ENCODE results near the gene ARFIP1.
"Not testable (repeated sequence)": the region's sequence is repeated elsewhere in the genome, so short reads cannot be mapped to it uniquely, and the experiment has no call there.

ARFIP1 gene

GRCh38 chr4:152815078-152815477 lies 35.3 kb downstream of the ARFIP1 start:
- Histone ChIP-seq H3K27ac (ENCODE audit: low read depth, low read length) (no peak overlapping the region), H2AFZ (ENCODE audit: low read length, unreplicated experiment) (no peak overlapping the region), H3K4me3 (ENCODE audit: low read depth, low read length) (no peak overlapping the region), H3K36me3 (ENCODE audit: insufficient read depth, low read length) (peaks cover 21% of the 10 kb centered on the region), H3K79me2 (ENCODE audit: control insufficient read depth, insufficient read depth, low read length, unreplicated experiment) (peaks cover 4% of the 10 kb centered on the region), H3K27me3 (ENCODE audit: insufficient read depth, low read length) (no peaks in the 10 kb centered on the region), H3K4me1 (ENCODE audit: control insufficient read depth, insufficient read depth, low read length, unreplicated experiment) (no peaks in the 10 kb centered on the region)

- Histone ChIP-seq H3K27me3 (ENCODE audit: insufficient read depth, low read length) (no peaks in the 10 kb centered on the region), H3K4me3 (ENCODE audit: low read depth, low read length) (no peak overlapping the region), H3K4me1 (ENCODE audit: control insufficient read depth, insufficient read depth, low read length, unreplicated experiment) (no peaks in the 10 kb centered on the region), H3K36me3 (ENCODE audit: insufficient read depth, low read length) (peaks cover 18% of the 10 kb centered on the region), H3K79me2 (ENCODE audit: control insufficient read depth, insufficient read depth, low read length, unreplicated experiment) (no peaks in the 10 kb centered on the region), H3K27ac (ENCODE audit: low read depth, low read length) (no peak overlapping the region), H2AFZ (ENCODE audit: low read length, unreplicated experiment) (no peak overlapping the region)
Observed at GRCh38 chr4:152817331-152817730, 37.6 kb downstream of the ARFIP1 start.

DNA sequence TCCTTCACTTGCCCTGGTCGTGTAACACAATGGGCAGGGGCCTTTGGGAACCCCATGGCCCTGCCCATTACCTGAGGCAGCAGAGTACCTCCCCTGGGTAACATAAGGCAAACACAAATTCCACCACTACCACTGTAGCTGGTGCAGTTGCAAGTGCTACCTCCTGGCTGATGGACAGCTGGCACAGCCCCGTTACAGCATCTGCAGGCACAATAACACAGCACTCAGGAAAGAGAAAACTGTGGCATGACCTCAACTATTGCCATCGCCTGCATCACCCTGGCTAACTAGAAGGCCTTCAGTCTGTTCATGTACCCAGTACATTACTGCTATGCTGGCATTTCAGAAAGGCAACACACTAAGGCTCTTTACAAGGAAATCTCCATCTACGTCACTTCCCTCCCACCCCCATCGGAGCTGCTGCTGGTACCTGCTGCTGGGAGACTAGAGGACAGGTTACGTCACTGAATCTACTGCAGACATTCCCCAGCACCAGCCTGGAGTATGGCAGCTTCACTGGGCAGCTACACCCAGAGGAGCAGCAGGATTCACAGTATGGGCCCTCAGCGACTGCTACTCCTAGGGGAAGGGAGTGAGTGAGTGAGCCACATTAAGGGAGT lies 39.4 kb downstream of the ARFIP1 start:
- no peak overlapping the region for H3K27ac ChIP-seq (ENCODE audit: low read depth, low read length)
- peaks cover 11% of the 10 kb centered on the region for H3K36me3 ChIP-seq (ENCODE audit: insufficient read depth, low read length)
- H3K4me3 ChIP-seq (ENCODE audit: low read depth, low read length) = no peak overlapping the region
- H3K4me1 ChIP-seq (ENCODE audit: control insufficient read depth, insufficient read depth, low read length, unreplicated experiment) = no peaks in the 10 kb centered on the region
- no peaks in the 10 kb centered on the region for H3K27me3 ChIP-seq (ENCODE audit: insufficient read depth, low read length)
- no peak overlapping the region for H2AFZ ChIP-seq (ENCODE audit: low read length, unreplicated experiment)
- H3K79me2 ChIP-seq (ENCODE audit: control insufficient read depth, insufficient read depth, low read length, unreplicated experiment) = no peaks in the 10 kb centered on the region

DNA sequence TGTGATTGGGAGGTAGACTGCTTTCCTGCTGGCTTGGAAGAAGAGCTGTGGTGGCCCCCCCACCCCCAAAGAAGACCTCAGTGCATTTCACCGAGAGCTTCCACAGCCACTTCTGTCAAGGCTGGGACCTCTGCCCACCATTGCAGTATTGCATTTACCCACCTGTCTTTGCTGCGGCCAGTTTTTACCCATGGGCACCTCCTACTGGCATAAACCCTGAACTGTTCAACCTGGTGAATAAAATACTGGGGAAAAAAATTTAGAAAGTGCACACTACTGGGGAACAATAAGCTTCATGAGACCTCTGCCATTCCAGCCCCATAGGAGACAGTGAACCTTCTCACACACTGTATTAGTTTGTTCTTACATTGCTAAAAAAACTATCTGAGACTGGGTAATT lies 40.3 kb downstream of the ARFIP1 start:
- Histone ChIP-seq H3K27me3 (ENCODE audit: insufficient read depth, low read length) (no peaks in the 10 kb centered on the region), H3K27ac (ENCODE audit: low read depth, low read length) (no peak overlapping the region), H3K4me1 (ENCODE audit: control insufficient read depth, insufficient read depth, low read length, unreplicated experiment) (no peaks in the 10 kb centered on the region), H3K36me3 (ENCODE audit: insufficient read depth, low read length) (peaks cover 11% of the 10 kb centered on the region), H3K79me2 (ENCODE audit: control insufficient read depth, insufficient read depth, low read length, unreplicated experiment) (no peaks in the 10 kb centered on the region), H2AFZ (ENCODE audit: low read length, unreplicated experiment) (no peak overlapping the region), H3K4me3 (ENCODE audit: low read depth, low read length) (no peak overlapping the region)

GRCh38 chr4:152822323-152822722 lies 42.6 kb downstream of the ARFIP1 start:
- Histone ChIP-seq H3K4me3 (ENCODE audit: low read depth, low read length) (no peak overlapping the region), H3K4me1 (ENCODE audit: control insufficient read depth, insufficient read depth, low read length, unreplicated experiment) (no peaks in the 10 kb centered on the region), H2AFZ (ENCODE audit: low read length, unreplicated experiment) (no peak overlapping the region), H3K27ac (ENCODE audit: low read depth, low read length) (no peak overlapping the region), H3K27me3 (ENCODE audit: insufficient read depth, low read length) (no peaks in the 10 kb centered on the region), H3K36me3 (ENCODE audit: insufficient read depth, low read length) (no peaks in the 10 kb centered on the region; the same call in 1 of the 2 replicates), H3K79me2 (ENCODE audit: control insufficient read depth, insufficient read depth, low read length, unreplicated experiment) (no peaks in the 10 kb centered on the region)

- Histone ChIP-seq H3K27me3 (ENCODE audit: insufficient read depth, low read length) (no peaks in the 10 kb centered on the region), H3K4me3 (ENCODE audit: low read depth, low read length) (no peak overlapping the region), H3K79me2 (ENCODE audit: control insufficient read depth, insufficient read depth, low read length, unreplicated experiment) (no peaks in the 10 kb centered on the region), H3K4me1 (ENCODE audit: control insufficient read depth, insufficient read depth, low read length, unreplicated experiment) (no peaks in the 10 kb centered on the region), H2AFZ (ENCODE audit: low read length, unreplicated experiment) (no peak overlapping the region), H3K36me3 (ENCODE audit: insufficient read depth, low read length) (no peaks in the 10 kb centered on the region; the same call in 1 of the 2 replicates), H3K27ac (ENCODE audit: low read depth, low read length) (no peak overlapping the region)
Observed at GRCh38 chr4:152824561-152824960, 44.8 kb downstream of the ARFIP1 start.

GRCh38 chr4:152825336-152825735 lies 45.6 kb downstream of the ARFIP1 start:
- no peaks in the 10 kb centered on the region for H3K36me3 ChIP-seq (ENCODE audit: insufficient read depth, low read length)
- H3K4me3 ChIP-seq (ENCODE audit: low read depth, low read length) = no peak overlapping the region
- no peaks in the 10 kb centered on the region for H3K4me1 ChIP-seq (ENCODE audit: control insufficient read depth, insufficient read depth, low read length, unreplicated experiment)
- no peak overlapping the region for H3K27ac ChIP-seq (ENCODE audit: low read depth, low read length)
- H3K79me2 ChIP-seq (ENCODE audit: control insufficient read depth, insufficient read depth, low read length, unreplicated experiment) = no peaks in the 10 kb centered on the region
- H2AFZ ChIP-seq (ENCODE audit: low read length, unreplicated experiment) = no peak overlapping the region
- no peaks in the 10 kb centered on the region for H3K27me3 ChIP-seq (ENCODE audit: insufficient read depth, low read length)

DNA sequence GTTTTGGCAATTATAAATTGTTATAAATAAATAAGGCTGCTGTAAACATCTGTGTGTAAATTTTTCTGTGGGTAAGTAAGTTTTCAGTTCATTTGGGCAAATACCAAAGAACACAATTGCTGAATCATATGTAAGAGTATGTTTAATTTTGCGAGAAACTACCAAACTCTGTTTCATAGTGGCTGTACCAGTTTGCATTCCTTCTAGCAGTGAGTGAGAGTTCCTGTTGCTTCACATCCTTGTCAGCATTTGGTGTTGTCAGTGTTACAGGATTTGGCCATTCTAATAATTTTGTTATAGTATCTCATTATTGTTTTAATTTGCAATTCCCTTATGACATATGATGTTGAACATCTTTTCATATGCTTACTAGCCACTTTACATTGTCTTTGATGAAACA lies 48.4 kb downstream of the ARFIP1 start:
- H3K4me1 ChIP-seq (ENCODE audit: control insufficient read depth, insufficient read depth, low read length, unreplicated experiment) = no peaks in the 10 kb centered on the region
- no peak overlapping the region for H3K27ac ChIP-seq (ENCODE audit: low read depth, low read length)
- H2AFZ ChIP-seq (ENCODE audit: low read length, unreplicated experiment) = no peak overlapping the region
- no peak overlapping the region for H3K4me3 ChIP-seq (ENCODE audit: low read depth, low read length)
- H3K27me3 ChIP-seq (ENCODE audit: insufficient read depth, low read length) = no peaks in the 10 kb centered on the region
- no peaks in the 10 kb centered on the region for H3K79me2 ChIP-seq (ENCODE audit: control insufficient read depth, insufficient read depth, low read length, unreplicated experiment)
- H3K36me3 ChIP-seq (ENCODE audit: insufficient read depth, low read length) = peaks cover 3% of the 10 kb centered on the region; the same call in 1 of the 2 replicates

DNA sequence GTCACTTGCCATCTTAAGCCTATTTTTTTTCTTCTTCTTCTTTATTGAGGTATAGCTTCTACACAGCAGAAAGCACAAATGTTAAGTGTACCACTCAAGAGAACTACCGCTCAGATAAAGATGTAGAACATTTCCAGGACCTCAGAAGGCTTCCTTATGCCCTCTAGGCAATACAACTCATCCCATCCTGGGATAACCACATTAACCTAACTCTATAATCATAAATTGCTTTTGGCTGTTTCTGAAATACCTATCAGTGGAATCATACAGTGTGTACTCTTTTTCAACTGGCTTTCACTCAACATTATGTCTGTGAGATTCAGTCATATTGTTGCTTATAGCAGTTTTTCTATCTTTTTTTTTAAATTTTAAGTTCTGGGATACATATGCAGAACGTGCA lies 51.7 kb downstream of the ARFIP1 start:
- Histone ChIP-seq H3K4me1 (ENCODE audit: control insufficient read depth, insufficient read depth, low read length, unreplicated experiment) (no peaks in the 10 kb centered on the region), H3K36me3 (ENCODE audit: insufficient read depth, low read length) (peaks cover 13% of the 10 kb centered on the region; the same call in 1 of the 2 replicates), H3K79me2 (ENCODE audit: control insufficient read depth, insufficient read depth, low read length, unreplicated experiment) (no peaks in the 10 kb centered on the region)

GRCh38 chr4:152836936-152837335 lies 57.2 kb downstream of the ARFIP1 start:
- H3K27ac ChIP-seq (ENCODE audit: low read depth, low read length) = no peak overlapping the region
- peaks cover 10% of the 10 kb centered on the region; the same call in 1 of the 2 replicates for H3K36me3 ChIP-seq (ENCODE audit: insufficient read depth, low read length)
- peaks cover 4% of the 10 kb centered on the region for H3K79me2 ChIP-seq (ENCODE audit: control insufficient read depth, insufficient read depth, low read length, unreplicated experiment)
- no peaks in the 10 kb centered on the region for H3K27me3 ChIP-seq (ENCODE audit: insufficient read depth, low read length)
- no peak overlapping the region for H3K4me3 ChIP-seq (ENCODE audit: low read depth, low read length)
- H2AFZ ChIP-seq (ENCODE audit: low read length, unreplicated experiment) = no peak overlapping the region
- H3K4me1 ChIP-seq (ENCODE audit: control insufficient read depth, insufficient read depth, low read length, unreplicated experiment) = no peaks in the 10 kb centered on the region

More for the DNA sequence above, 51.7 kb downstream of the ARFIP1 start:
- Histone ChIP-seq H2AFZ (ENCODE audit: low read length, unreplicated experiment) (no peak overlapping the region), H3K4me3 (ENCODE audit: low read depth, low read length) (no peak overlapping the region), H3K27ac (ENCODE audit: low read depth, low read length) (no peak overlapping the region), H3K27me3 (ENCODE audit: insufficient read depth, low read length) (no peaks in the 10 kb centered on the region)

DNA sequence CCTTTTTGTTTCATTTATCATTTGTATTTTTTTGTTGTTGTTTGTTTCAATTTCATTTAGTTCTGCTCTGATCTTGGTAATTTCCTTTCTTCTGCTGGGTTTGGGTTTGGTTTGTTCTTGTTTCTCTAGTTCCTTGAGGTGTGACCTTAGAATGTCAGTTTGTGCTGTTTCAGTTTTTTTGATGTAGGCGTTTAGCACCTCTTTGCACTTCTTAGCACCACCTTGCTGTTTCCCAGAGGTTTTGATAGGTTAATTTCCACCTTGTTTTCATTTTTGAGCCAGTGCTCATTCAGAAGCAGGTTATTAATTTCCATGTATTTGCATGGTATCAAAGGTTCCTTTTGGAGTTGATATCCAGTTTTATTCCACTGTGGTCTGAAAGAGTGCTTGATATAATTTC lies 60.0 kb downstream of the ARFIP1 start:
- not testable (repeated sequence) for H3K27ac ChIP-seq (ENCODE audit: low read depth, low read length); H3K27me3 ChIP-seq (ENCODE audit: insufficient read depth, low read length); H3K79me2 ChIP-seq (ENCODE audit: control insufficient read depth, insufficient read depth, low read length, unreplicated experiment); H3K4me3 ChIP-seq (ENCODE audit: low read depth, low read length); H3K4me1 ChIP-seq (ENCODE audit: control insufficient read depth, insufficient read depth, low read length, unreplicated experiment); H3K36me3 ChIP-seq (ENCODE audit: insufficient read depth, low read length); H2AFZ ChIP-seq (ENCODE audit: low read length, unreplicated experiment)

Measured in ACC112 (cell line).